Upper lobe of left lung (tissue), 4 donors: ENCODE results near the gene PSMD1.

ENCODE experiments used
- EP300 ChIP-seq, 4 donors: sonication (generic); formaldehyde crosslinking; IDR thresholded peaks; one replicate each; pipeline ENCODE4 v1.5.1; 2017; ENCODE audit warnings: antibody characterized with exemption in 4 of 4, control low read depth in 2 of 4
- TF ChIP-seq, protein P1 (sequence below), 6 experiments: fragments of 450-650 bp in 4 of 6; fragments of 200-600 bp in 2 of 6; sonication (generic) in 2 of 6; IDR thresholded peaks; one replicate each; pipeline ENCODE4 v1.5.1; 2016 to 2019; ENCODE audit warnings: antibody characterized with exemption in 6 of 6

DNA sequence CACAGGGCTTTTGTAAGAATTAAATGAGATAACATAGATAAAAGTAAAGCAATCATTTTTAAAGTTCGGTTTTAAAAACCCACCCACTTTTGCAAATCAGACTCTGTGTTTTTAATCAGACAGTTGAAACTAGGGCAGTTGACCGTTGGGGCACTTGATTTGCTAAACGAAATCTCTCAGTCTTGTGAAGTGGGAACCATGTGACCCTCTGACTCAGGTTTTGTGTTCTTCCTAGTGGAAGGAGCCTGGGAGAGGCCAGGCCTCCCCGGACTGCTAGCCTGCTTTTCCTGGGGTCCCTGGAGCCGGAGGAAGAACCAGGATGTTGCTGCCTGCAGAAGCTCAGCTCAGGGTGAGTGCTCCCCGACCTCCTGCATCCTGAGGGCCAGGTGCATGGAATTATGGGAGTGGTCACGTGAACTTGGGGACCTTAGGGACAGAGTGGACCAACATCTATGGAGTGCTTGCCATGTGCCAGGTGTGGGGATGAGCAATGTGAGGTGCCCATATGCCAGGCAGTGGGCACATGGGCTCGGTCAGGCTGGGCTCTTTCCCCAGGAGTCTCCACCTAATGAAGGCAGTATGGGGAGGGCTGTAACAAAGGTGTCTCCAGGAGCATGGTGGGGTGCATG is 15.5 kb upstream of the PSMD1 start:
- TF ChIP-seq, protein P1, sequence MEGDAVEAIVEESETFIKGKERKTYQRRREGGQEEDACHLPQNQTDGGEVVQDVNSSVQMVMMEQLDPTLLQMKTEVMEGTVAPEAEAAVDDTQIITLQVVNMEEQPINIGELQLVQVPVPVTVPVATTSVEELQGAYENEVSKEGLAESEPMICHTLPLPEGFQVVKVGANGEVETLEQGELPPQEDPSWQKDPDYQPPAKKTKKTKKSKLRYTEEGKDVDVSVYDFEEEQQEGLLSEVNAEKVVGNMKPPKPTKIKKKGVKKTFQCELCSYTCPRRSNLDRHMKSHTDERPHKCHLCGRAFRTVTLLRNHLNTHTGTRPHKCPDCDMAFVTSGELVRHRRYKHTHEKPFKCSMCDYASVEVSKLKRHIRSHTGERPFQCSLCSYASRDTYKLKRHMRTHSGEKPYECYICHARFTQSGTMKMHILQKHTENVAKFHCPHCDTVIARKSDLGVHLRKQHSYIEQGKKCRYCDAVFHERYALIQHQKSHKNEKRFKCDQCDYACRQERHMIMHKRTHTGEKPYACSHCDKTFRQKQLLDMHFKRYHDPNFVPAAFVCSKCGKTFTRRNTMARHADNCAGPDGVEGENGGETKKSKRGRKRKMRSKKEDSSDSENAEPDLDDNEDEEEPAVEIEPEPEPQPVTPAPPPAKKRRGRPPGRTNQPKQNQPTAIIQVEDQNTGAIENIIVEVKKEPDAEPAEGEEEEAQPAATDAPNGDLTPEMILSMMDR (IDR thresholded peaks at IDR 0.05), result no peak
- TF ChIP-seq EP300 (IDR thresholded peaks at IDR 0.05), result no peak
